Stimulated activated naive B cell treated with anti-CD40 and anti-IgM and Interleukin-4, amounts not matched to agents 10 μg/mL and 1 μg/mL and 100 μg/mL, for 72 hours (primary cell): ENCODE measurements around the gene AZU1.
"Not testable (repeated sequence)": the region's sequence is repeated elsewhere in the genome, so short reads cannot be mapped to it uniquely, and the experiment has no call there.

Experiments used
- ATAC-seq, 2 donors: fragments of 150-1000 bp; cut with Tn5 transposase; replicated peaks; 2 replicates each; pipeline ENCODE4 v1.10.0; 2021; ENCODE audit warnings: moderate library complexity in 1 of 2
- DNase-seq: peaks from one replicate; pipeline ENCODE4 v3.0.0; 2021
- H3K27ac Mint-ChIP-seq: one replicate; pipeline ENCODE4 v1.8.0; 2022; ENCODE audit warnings: mild to moderate bottlenecking, mixed read lengths
- H3K27me3 Mint-ChIP-seq, 2 donors: one replicate each; pipeline ENCODE4 v1.8.0; 2022; ENCODE audit warnings: mixed read lengths in 2 of 2
- H3K36me3 Mint-ChIP-seq, 2 donors: one replicate each; pipeline ENCODE4 v1.8.0; 2022; ENCODE audit warnings: mixed read lengths in 2 of 2, mild to moderate bottlenecking in 1 of 2
- H3K4me1 Mint-ChIP-seq, 2 donors: one replicate each; pipeline ENCODE4 v1.8.0; 2022; ENCODE audit warnings: mixed read lengths in 2 of 2, mild to moderate bottlenecking in 1 of 2
- H3K4me3 Mint-ChIP-seq, 2 donors: one replicate each; pipeline ENCODE4 v1.8.0; 2022; ENCODE audit warnings: mild to moderate bottlenecking in 2 of 2, mixed read lengths in 2 of 2, moderate library complexity in 1 of 2
- H3K9me3 Mint-ChIP-seq, 2 donors: one replicate each; pipeline ENCODE4 v1.8.0; 2022; ENCODE audit warnings: mixed read lengths in 2 of 2, mild to moderate bottlenecking in 1 of 2

Gene AZU1

GRCh38 chr19:845707-846521, 18.3 kb downstream of the AZU1 start:
- Mint-ChIP-seq H3K4me1 (peaks cover 11 to 12% of the 10 kb centered on the region in 2 donors), H3K27ac (no peak overlapping the region), H3K36me3 (peaks cover 0 to 8% of the 10 kb centered on the region in 2 donors), H3K4me3 (no peak overlapping the region), H3K9me3 (peaks cover 0 to 5% of the 10 kb centered on the region in 2 donors), H3K27me3 (peaks cover 53 to 75% of the 10 kb centered on the region in 2 donors)
- ATAC-seq (no peak), DNase-seq (no peak)

GRCh38 chr19:848386-848921, 20.8 kb downstream of the AZU1 start:
- no peak for DNase-seq
- peaks cover 6 to 12% of the 10 kb centered on the region in 2 donors for H3K4me1 Mint-ChIP-seq
- no peaks in the 10 kb centered on the region for H3K9me3 Mint-ChIP-seq
- peaks cover 47 to 80% of the 10 kb centered on the region in 2 donors for H3K27me3 Mint-ChIP-seq
- no peak for ATAC-seq
- no peak overlapping the region for H3K4me3 Mint-ChIP-seq
- no peak overlapping the region for H3K27ac Mint-ChIP-seq
- peaks cover 0 to 4% of the 10 kb centered on the region in 2 donors for H3K36me3 Mint-ChIP-seq

GRCh38 chr19:849195-849594, 21.6 kb downstream of the AZU1 start:
- H3K27ac Mint-ChIP-seq, ATAC-seq, H3K9me3 Mint-ChIP-seq, H3K4me3 Mint-ChIP-seq, H3K36me3 Mint-ChIP-seq, DNase-seq: not testable (repeated sequence)
- H3K4me1 Mint-ChIP-seq: peaks cover 6 to 12% of the 10 kb centered on the region in 2 donors
- H3K27me3 Mint-ChIP-seq: peaks cover 47 to 78% of the 10 kb centered on the region in 2 donors

GRCh38 chr19:850221-850978, 22.8 kb downstream of the AZU1 start:
- H3K4me1 Mint-ChIP-seq: peaks cover 4% of the 10 kb centered on the region in 2 donors
- H3K9me3 Mint-ChIP-seq: no peaks in the 10 kb centered on the region
- no peaks in the 10 kb centered on the region for H3K36me3 Mint-ChIP-seq
- H3K27ac Mint-ChIP-seq: no peak overlapping the region
- H3K4me3 Mint-ChIP-seq: no peak overlapping the region
- H3K27me3 Mint-ChIP-seq: peaks cover 38 to 66% of the 10 kb centered on the region in 2 donors
- DNase-seq: no peak
- peak; percentile 43 to 49 for ATAC-seq

DNA sequence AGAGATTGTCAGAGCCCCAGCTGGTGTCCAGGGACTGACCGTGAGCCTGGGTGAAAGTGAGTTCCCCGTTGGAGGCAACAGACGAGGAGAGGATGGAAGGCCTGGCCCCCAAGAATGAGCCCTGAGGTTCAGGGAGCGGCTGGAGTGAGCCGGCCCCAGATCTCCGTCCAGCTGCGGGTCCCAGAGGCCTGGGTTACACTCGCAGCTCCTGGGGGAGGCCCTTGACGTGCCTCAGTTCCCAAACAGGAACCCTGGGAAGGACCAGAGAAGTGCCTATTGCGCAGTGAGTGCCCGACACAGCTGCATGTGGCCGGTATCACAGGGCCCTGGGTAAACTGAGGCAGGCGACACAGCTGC, 23.3 kb downstream of the AZU1 start:
- Mint-ChIP-seq H3K4me3 (no peak overlapping the region), H3K9me3 (no peaks in the 10 kb centered on the region), H3K36me3 (no peaks in the 10 kb centered on the region), H3K4me1 (no peaks in the 10 kb centered on the region), H3K27me3 (peaks cover 32 to 60% of the 10 kb centered on the region in 2 donors), H3K27ac (no peak overlapping the region)
- DNase-seq (no peak), ATAC-seq (no peak)

DNA sequence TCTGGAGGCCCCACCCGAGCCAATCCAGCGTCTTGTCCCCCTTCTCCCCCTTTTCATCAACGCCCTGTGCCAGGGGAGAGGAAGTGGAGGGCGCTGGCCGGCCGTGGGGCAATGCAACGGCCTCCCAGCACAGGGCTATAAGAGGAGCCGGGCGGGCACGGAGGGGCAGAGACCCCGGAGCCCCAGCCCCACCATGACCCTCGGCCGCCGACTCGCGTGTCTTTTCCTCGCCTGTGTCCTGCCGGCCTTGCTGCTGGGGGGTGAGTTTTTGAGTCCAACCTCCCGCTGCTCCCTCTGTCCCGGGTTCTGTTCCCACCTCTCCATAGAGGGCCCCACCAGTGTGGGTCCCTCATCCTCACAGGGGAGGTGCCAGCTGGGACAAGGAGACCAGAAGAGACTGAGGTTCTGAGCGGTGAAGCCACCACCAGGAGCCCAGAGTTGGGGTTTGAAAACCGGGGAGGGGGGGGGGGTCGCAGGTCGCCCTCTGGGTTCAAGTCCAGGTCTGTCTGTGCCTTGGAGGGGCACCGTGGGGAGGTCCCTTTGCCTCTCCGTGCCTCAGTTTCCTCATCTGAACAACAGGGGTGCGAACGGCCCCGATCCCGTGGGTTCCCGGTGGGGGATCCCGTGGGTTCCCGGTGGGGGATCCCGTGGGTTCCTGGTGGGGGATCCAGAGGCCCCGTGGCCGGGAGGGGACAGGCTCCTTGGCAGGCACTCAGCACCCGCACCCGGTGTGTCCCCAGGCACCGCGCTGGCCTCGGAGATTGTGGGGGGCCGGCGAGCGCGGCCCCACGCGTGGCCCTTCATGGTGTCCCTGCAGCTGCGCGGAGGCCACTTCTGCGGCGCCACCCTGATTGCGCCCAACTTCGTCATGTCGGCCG, 24.7 kb downstream of the AZU1 start, which contains the start of gene ELANE:
TSS of gene ELANE (plus strand) at position 168 of the 878 bp plus-strand sequence. CDS start at position 194, 26 bp downstream.
- no peaks in the 10 kb centered on the region for H3K4me1 Mint-ChIP-seq
- no peaks in the 10 kb centered on the region for H3K9me3 Mint-ChIP-seq
- no peak for ATAC-seq
- no peak for DNase-seq
- peaks cover 24 to 46% of the 10 kb centered on the region in 2 donors for H3K27me3 Mint-ChIP-seq
- no peak within 1 kb of the TSS for H3K4me3 Mint-ChIP-seq
- no peaks in the 10 kb centered on the region for H3K36me3 Mint-ChIP-seq
- H3K27ac Mint-ChIP-seq: no peak within 1 kb of the TSS

- ATAC-seq: no peak
- peaks cover 19 to 46% of the 10 kb centered on the region in 2 donors for H3K27me3 Mint-ChIP-seq
These were observed 25.5 kb downstream of the AZU1 start for GRCh38 chr19:853014-853585.

GRCh38 chr19:853614-854220, 26.1 kb downstream of the AZU1 start:
- H3K27me3 Mint-ChIP-seq: peaks cover 20 to 44% of the 10 kb centered on the region in 2 donors
- H3K27ac Mint-ChIP-seq, H3K9me3 Mint-ChIP-seq, H3K36me3 Mint-ChIP-seq, ATAC-seq, H3K4me3 Mint-ChIP-seq, DNase-seq, H3K4me1 Mint-ChIP-seq: not testable (repeated sequence)

More at GRCh38 chr19:853014-853585, 25.5 kb downstream of the AZU1 start:
- Mint-ChIP-seq H3K4me1 (no peaks in the 10 kb centered on the region), H3K27ac (no peak overlapping the region), H3K36me3 (no peaks in the 10 kb centered on the region), H3K9me3 (peaks cover 0 to 1% of the 10 kb centered on the region in 2 donors), H3K4me3 (no peak overlapping the region)
- no peak for DNase-seq

GRCh38 chr19:854549-854948, 26.9 kb downstream of the AZU1 start:
- Mint-ChIP-seq H3K36me3 (no peaks in the 10 kb centered on the region), H3K4me1 (peaks cover 0 to 1% of the 10 kb centered on the region in 2 donors), H3K4me3 (no peak overlapping the region), H3K27ac (no peak overlapping the region), H3K27me3 (peaks cover 20 to 45% of the 10 kb centered on the region in 2 donors), H3K9me3 (peaks cover 0 to 1% of the 10 kb centered on the region in 2 donors)
- no peak for DNase-seq
- no peak for ATAC-seq

- no peak overlapping the region for H3K27ac Mint-ChIP-seq
- no peak for ATAC-seq
- peaks cover 20 to 46% of the 10 kb centered on the region in 2 donors for H3K27me3 Mint-ChIP-seq
- DNase-seq: no peak
- peaks cover 0 to 1% of the 10 kb centered on the region in 2 donors for H3K9me3 Mint-ChIP-seq
- peaks cover 0 to 7% of the 10 kb centered on the region in 2 donors for H3K4me1 Mint-ChIP-seq
- no peak overlapping the region for H3K4me3 Mint-ChIP-seq
- H3K36me3 Mint-ChIP-seq: no peaks in the 10 kb centered on the region
These were observed 27.5 kb downstream of the AZU1 start for GRCh38 chr19:855142-855541.

GRCh38 chr19:855566-856120, 28.0 kb downstream of the AZU1 start:
- ATAC-seq (no peak), DNase-seq (no peak)
- peaks cover 16 to 42% of the 10 kb centered on the region in 2 donors for H3K27me3 Mint-ChIP-seq
- no peak overlapping the region for H3K27ac Mint-ChIP-seq
- H3K36me3 Mint-ChIP-seq: no peaks in the 10 kb centered on the region
- peaks cover 0 to 7% of the 10 kb centered on the region in 2 donors for H3K4me1 Mint-ChIP-seq
- peaks cover 0 to 1% of the 10 kb centered on the region in 2 donors for H3K9me3 Mint-ChIP-seq
- H3K4me3 Mint-ChIP-seq: no peak overlapping the region

DNA sequence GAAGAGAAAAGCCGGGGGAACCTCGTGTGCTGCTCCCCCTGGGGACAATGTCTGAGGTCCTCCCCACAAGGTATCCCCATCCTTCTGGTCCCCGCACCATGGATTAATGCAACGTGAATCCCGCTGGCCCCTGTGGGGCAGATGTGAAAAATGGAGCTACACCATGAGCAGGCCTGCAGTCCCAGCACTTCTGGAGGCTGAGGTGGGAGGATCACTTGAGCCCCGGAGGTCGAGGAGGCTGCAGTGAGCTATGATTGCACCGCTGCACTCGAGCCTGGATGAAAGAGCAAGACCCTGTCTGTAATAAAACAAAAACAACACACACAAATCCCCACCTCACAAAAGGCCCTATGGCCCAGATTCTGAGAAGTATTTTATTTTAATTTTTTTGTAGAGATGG, 30.6 kb downstream of the AZU1 start:
- H3K4me1 Mint-ChIP-seq: peaks cover 6 to 17% of the 10 kb centered on the region in 2 donors
- H3K4me3 Mint-ChIP-seq: no peak overlapping the region
- no peak for DNase-seq
- H3K27ac Mint-ChIP-seq: no peak overlapping the region
- peaks cover 0 to 1% of the 10 kb centered on the region in 2 donors for H3K9me3 Mint-ChIP-seq
- H3K27me3 Mint-ChIP-seq: peaks cover 11 to 34% of the 10 kb centered on the region in 2 donors
- ATAC-seq: no peak
- H3K36me3 Mint-ChIP-seq: no peaks in the 10 kb centered on the region
